ENCODE results near the gene LSM10.

DNA sequence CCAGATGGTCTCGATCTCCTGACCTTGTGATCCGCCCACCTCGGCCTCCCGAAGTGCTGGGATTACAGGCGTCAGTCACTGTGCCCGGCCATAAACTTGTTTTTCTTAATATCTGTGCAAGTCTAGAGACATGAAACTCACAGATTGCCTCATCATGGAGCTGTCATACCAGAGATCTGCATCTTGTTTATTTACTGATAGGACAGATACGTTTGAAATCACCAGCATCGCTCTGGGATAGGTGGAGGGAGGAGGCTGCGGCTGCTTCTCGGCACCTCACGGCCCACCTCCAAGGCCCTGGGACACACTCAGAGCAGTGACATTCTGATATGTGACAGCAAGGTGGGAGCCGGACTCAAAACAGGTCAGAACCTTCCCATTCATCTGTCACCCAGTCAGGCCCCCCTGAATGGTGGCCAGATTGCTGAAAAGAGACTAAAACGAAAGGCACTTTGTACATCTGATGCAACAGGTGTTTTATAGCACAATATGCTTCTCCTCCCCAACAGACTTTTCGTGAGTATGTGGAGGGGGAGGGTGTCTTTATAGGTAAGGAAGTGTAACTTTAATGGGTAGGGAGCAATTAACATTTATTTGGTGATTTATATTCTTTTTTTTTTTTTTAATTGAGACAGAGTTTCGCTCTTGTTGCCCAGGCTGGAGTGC, 18.1 kb upstream of the LSM10 start:
- TF ChIP-seq, protein P1, sequence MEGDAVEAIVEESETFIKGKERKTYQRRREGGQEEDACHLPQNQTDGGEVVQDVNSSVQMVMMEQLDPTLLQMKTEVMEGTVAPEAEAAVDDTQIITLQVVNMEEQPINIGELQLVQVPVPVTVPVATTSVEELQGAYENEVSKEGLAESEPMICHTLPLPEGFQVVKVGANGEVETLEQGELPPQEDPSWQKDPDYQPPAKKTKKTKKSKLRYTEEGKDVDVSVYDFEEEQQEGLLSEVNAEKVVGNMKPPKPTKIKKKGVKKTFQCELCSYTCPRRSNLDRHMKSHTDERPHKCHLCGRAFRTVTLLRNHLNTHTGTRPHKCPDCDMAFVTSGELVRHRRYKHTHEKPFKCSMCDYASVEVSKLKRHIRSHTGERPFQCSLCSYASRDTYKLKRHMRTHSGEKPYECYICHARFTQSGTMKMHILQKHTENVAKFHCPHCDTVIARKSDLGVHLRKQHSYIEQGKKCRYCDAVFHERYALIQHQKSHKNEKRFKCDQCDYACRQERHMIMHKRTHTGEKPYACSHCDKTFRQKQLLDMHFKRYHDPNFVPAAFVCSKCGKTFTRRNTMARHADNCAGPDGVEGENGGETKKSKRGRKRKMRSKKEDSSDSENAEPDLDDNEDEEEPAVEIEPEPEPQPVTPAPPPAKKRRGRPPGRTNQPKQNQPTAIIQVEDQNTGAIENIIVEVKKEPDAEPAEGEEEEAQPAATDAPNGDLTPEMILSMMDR (conservative IDR thresholded peaks at IDR 0.05 in 1 of 2, IDR thresholded peaks at IDR 0.05 in 1 of 2; ENCODE audit: extremely low read depth in 1 of 2, insufficient read depth in 1 of 2, low read depth in 1 of 2, low read length in 2 of 2): no peak
- no peak for TF ChIP-seq EZH2 (IDR thresholded peaks at IDR 0.05; ENCODE audit: borderline replicate concordance, low read length)
